Measurements from ENCODE around the gene RHEX. TPM values are rescaled to one million over a fixed set of nuclear protein-coding genes. Genes with fewer than 3 reads are reported as not detected.

RHEX gene
- total RNA-seq, 1 experiment from 2014 or later, result not detected

- Histone ChIP-seq H3K36me3 (no peaks in the 10 kb centered on the region), H3K4me1 (replicated peaks) (no peaks in the 10 kb centered on the region), H3K27ac (no peak overlapping the region), H3K4me3 (no peak overlapping the region), H3K9me3 (replicated peaks) (no peaks in the 10 kb centered on the region), H3K27me3 (replicated peaks) (peaks cover 2% of the 10 kb centered on the region; the same call in 1 of the 2 replicates)
- no peak for DNase-seq (ENCODE audit: low read depth in 1 of 2, low spot score in 2 of 2)
Measured at GRCh38 chr1:206135248-206135647, 82.3 kb downstream of the RHEX start.

GRCh38 chr1:206136241-206136640 is 83.3 kb downstream of the RHEX start:
- Histone ChIP-seq H3K9me3 (replicated peaks) (no peaks in the 10 kb centered on the region), H3K36me3 (no peaks in the 10 kb centered on the region), H3K27me3 (replicated peaks) (no peaks in the 10 kb centered on the region), H3K4me1 (replicated peaks) (no peaks in the 10 kb centered on the region), H3K27ac (no peak overlapping the region), H3K4me3 (no peak overlapping the region)
- no peak for DNase-seq (ENCODE audit: low read depth in 1 of 2, low spot score in 2 of 2)

- peaks cover 26% of the 10 kb centered on the region for H3K27me3 ChIP-seq (replicated peaks)
Measured at GRCh38 chr1:206142011-206142410, 89.0 kb downstream of the RHEX start.

GRCh38 chr1:206142770-206143169 is 89.8 kb downstream of the RHEX start:
- H3K4me3 ChIP-seq, result no peak overlapping the region
- DNase-seq (ENCODE audit: low read depth in 1 of 2, low spot score in 2 of 2), result no peak
- no peaks in the 10 kb centered on the region for H3K4me1 ChIP-seq (replicated peaks)
- H3K27me3 ChIP-seq (replicated peaks), result peaks cover 27% of the 10 kb centered on the region
- H3K27ac ChIP-seq, result no peak overlapping the region
- H3K9me3 ChIP-seq (replicated peaks), result no peaks in the 10 kb centered on the region
- no peaks in the 10 kb centered on the region for H3K36me3 ChIP-seq

More at GRCh38 chr1:206142011-206142410, 89.0 kb downstream of the RHEX start:
- H3K9me3 ChIP-seq (replicated peaks), result no peaks in the 10 kb centered on the region
- no peak for DNase-seq (ENCODE audit: low read depth in 1 of 2, low spot score in 2 of 2)
- H3K4me3 ChIP-seq, result no peak overlapping the region
- no peak overlapping the region for H3K27ac ChIP-seq
- no peaks in the 10 kb centered on the region for H3K36me3 ChIP-seq
- H3K4me1 ChIP-seq (replicated peaks), result no peaks in the 10 kb centered on the region

GRCh38 chr1:206143537-206144172 is 90.7 kb downstream of the RHEX start:
- no peaks in the 10 kb centered on the region for H3K4me1 ChIP-seq (replicated peaks)
- 0 out of 2 replicates have a peak, but pooled peaks cover 3% of the 10 kb centered on the region for H3K9me3 ChIP-seq (replicated peaks)
- no peaks in the 10 kb centered on the region for H3K36me3 ChIP-seq
- H3K4me3 ChIP-seq, result no peak overlapping the region
- H3K27me3 ChIP-seq (replicated peaks), result peaks cover 27% of the 10 kb centered on the region
- no peak overlapping the region for H3K27ac ChIP-seq
- DNase-seq (ENCODE audit: low read depth in 1 of 2, low spot score in 2 of 2), result no peak

GRCh38 chr1:206144605-206145004 is 91.6 kb downstream of the RHEX start:
- H3K27ac ChIP-seq, result no peak overlapping the region
- H3K4me1 ChIP-seq (replicated peaks), result no peaks in the 10 kb centered on the region
- H3K27me3 ChIP-seq (replicated peaks), result peaks cover 29% of the 10 kb centered on the region
- H3K9me3 ChIP-seq (replicated peaks), result peaks cover 3% of the 10 kb centered on the region; the same call in 1 of the 2 replicates
- no peak for DNase-seq (ENCODE audit: low read depth in 1 of 2, low spot score in 2 of 2)
- no peak overlapping the region for H3K4me3 ChIP-seq
- no peaks in the 10 kb centered on the region for H3K36me3 ChIP-seq

GRCh38 chr1:206145771-206146290 is 92.9 kb downstream of the RHEX start:
- Histone ChIP-seq H3K36me3 (no peaks in the 10 kb centered on the region), H3K9me3 (replicated peaks) (peaks cover 3% of the 10 kb centered on the region; the same call in 1 of the 2 replicates), H3K27ac (no peak overlapping the region), H3K4me1 (replicated peaks) (no peaks in the 10 kb centered on the region), H3K4me3 (no peak overlapping the region), H3K27me3 (replicated peaks) (peaks cover 29% of the 10 kb centered on the region)
- no peak for DNase-seq (ENCODE audit: low read depth in 1 of 2, low spot score in 2 of 2)

Other genes starting within 250 kb of the RHEX start
- 17.2 and 21.0 TPM in 2 replicates for gene SLC41A1, start 240.0 kb upstream of the RHEX start, total RNA-seq (2014; rRNA removed; shearing (Covaris generic))
- not detected in 2 replicates for gene PM20D1, start 203.0 kb upstream of the RHEX start, total RNA-seq (2014; rRNA removed; shearing (Covaris generic))
- gene SLC26A9, start 109.7 kb upstream of the RHEX start, total RNA-seq (2014; rRNA removed; shearing (Covaris generic)), result not detected in 2 replicates
- 0.19 and 0.55 TPM in 2 replicates for gene RAB7B, start 49.8 kb upstream of the RHEX start, total RNA-seq (2014; rRNA removed; shearing (Covaris generic))
- gene CTSE, start 29.3 kb upstream of the RHEX start, total RNA-seq (2014; rRNA removed; shearing (Covaris generic)), result 0.31 TPM in 1 of 2 replicates, not detected in the other
- gene AVPR1B, start 64.2 kb downstream of the RHEX start, total RNA-seq (2014; rRNA removed; shearing (Covaris generic)), result not detected in 2 replicates
- gene FAM72A, start 149.7 kb downstream of the RHEX start, total RNA-seq (2014; rRNA removed; shearing (Covaris generic)), result 5.9 and 7.2 TPM in 2 replicates
- gene SRGAP2, start 150.4 kb downstream of the RHEX start, total RNA-seq (2014; rRNA removed; shearing (Covaris generic)), result 26.0 and 36.4 TPM in 2 replicates

Data from SJSA1 (cell line).